Adipose tissue (tissue), 3 donors: Measurements from ENCODE around the gene GUCY1A1. TPM values are rescaled to one million over a fixed set of nuclear protein-coding genes. Genes with fewer than 3 reads are reported as not detected.

Experiments used
- H3K27ac ChIP-seq: one replicate; pipeline ENCODE4 v1.5.1; 2013; ENCODE audit warnings: low read depth, low read length
- WGBS, 3 donors: extraction: QIAGEN DNeasy Blood & Tissue Kit; methylation state at CpG; one replicate each; pipeline ENCODE4 v1.1.7; 2013; 5-methylcytosine and 5-hydroxymethylcytosine counted together
- polyA plus RNA-seq, 3 donors: library from polyadenylated mRNA; stranded (reverse); fragments of 200-250 nt; gene quantifications; one replicate each; pipeline ENCODE4 v1.2.3, GENCODE V29; 2013
- donor health status: healthy with polysubstance abuse.
- donor health status: Bipolar disorder and iron deficiency.
- donor health status: healthy.

Gene GUCY1A1
- polyA plus RNA-seq, 3 donors, result 4.1 to 6.1 (median 6.1) TPM

- H3K27ac ChIP-seq, result no peak overlapping the region
- 32 to 42% (median 40%) methylated on average over 1 of the region's 1 CpG for WGBS, 3 donors
These were observed 8.5 kb upstream of the GUCY1A1 start for GRCh38 chr4:155657985-155658680.

- WGBS, 3 donors, result 31 to 80% (median 72%) methylated on average over 1 of the region's 1 CpG
- no peak overlapping the region for H3K27ac ChIP-seq
These were observed 8.0 kb upstream of the GUCY1A1 start for GRCh38 chr4:155658681-155659064.

- H3K27ac ChIP-seq, result no peak overlapping the region
- 83 to 100% (median 91%) methylated on average over 1 of the region's 1 CpG for whole genome bisulfite sequencing, 3 donors
These were observed 7.5 kb upstream of the GUCY1A1 start for GRCh38 chr4:155659176-155659575.

GRCh38 chr4:155660436-155660835 is 6.2 kb upstream of the GUCY1A1 start:
- WGBS, 3 donors, result 78 to 91% (median 89%) methylated on average over 2 of the region's 2 CpGs

GRCh38 chr4:155665054-155665453 is 1.6 kb upstream of the GUCY1A1 start:
- WGBS, 3 donors, result 79 to 87% (median 81%) methylated on average over 2 of the region's 2 CpGs

More at GRCh38 chr4:155660436-155660835, 6.2 kb upstream of the GUCY1A1 start:
- H3K27ac ChIP-seq, result no peak overlapping the region

GRCh38 chr4:155667222-155667567 is 547 bp downstream of the GUCY1A1 start:
- WGBS, 3 donors, result 0 to 1% (median 1%) methylated on average over 23 to 27 of the region's 27 CpGs
- H3K27ac ChIP-seq, result peak overlapping the region; percentile 77

More at GRCh38 chr4:155665054-155665453, 1.6 kb upstream of the GUCY1A1 start:
- no peak overlapping the region for H3K27ac ChIP-seq

GRCh38 chr4:155667568-155668511 is 1.2 kb downstream of the GUCY1A1 start:
- peak overlapping the region; percentile 77 for H3K27ac ChIP-seq
- WGBS, 3 donors, result 1% methylated on average over 56 to 71 of the region's 71 CpGs

- WGBS, 3 donors, result 41 to 53% (median 43%) methylated on average over 9 of the region's 9 CpGs
- no peak overlapping the region for H3K27ac ChIP-seq
These were observed 2.1 kb downstream of the GUCY1A1 start for GRCh38 chr4:155668707-155669220.

- H3K27ac ChIP-seq, result no peak overlapping the region
- WGBS, 3 donors, result 68 to 93% (median 91%) methylated on average over 2 of the region's 2 CpGs
These were observed 5.7 kb downstream of the GUCY1A1 start for GRCh38 chr4:155672342-155672741.

GRCh38 chr4:155673453-155673979 is 6.9 kb downstream of the GUCY1A1 start:
- no peak overlapping the region for H3K27ac ChIP-seq
- 77 to 90% (median 90%) methylated on average over 3 of the region's 3 CpGs for WGBS, 3 donors

GRCh38 chr4:155674669-155675071 is 8.0 kb downstream of the GUCY1A1 start:
- no peak overlapping the region for H3K27ac ChIP-seq
- WGBS, 3 donors, result 87 to 91% (median 90%) methylated on average over 6 of the region's 6 CpGs

- H3K27ac ChIP-seq, result no peak overlapping the region
- WGBS, 3 donors, result 19 to 42% (median 26%) methylated on average over 2 of the region's 2 CpGs
These were observed 9.2 kb downstream of the GUCY1A1 start for GRCh38 chr4:155675709-155676429.

GRCh38 chr4:155676430-155676825 is 9.8 kb downstream of the GUCY1A1 start:
- H3K27ac ChIP-seq, result no peak overlapping the region
- 33 to 44% (median 37%) methylated on average over 4 of the region's 4 CpGs for WGBS, 3 donors

GRCh38 chr4:155678011-155678410 is 11.4 kb downstream of the GUCY1A1 start:
- WGBS, 3 donors, result 90 to 94% (median 94%) methylated on average over 2 of the region's 2 CpGs
- no peak overlapping the region for H3K27ac ChIP-seq

- WGBS, 3 donors, result 52 to 79% (median 54%) methylated on average over 5 of the region's 5 CpGs
- no peak overlapping the region for H3K27ac ChIP-seq
These were observed 12.7 kb downstream of the GUCY1A1 start for GRCh38 chr4:155679343-155679742.

- H3K27ac ChIP-seq, result no peak overlapping the region
- WGBS, 3 donors, result 42 to 77% (median 60%) methylated on average over 3 of the region's 3 CpGs
These were observed 15.2 kb downstream of the GUCY1A1 start for GRCh38 chr4:155681886-155682285.

- no peak overlapping the region for H3K27ac ChIP-seq
- WGBS, 3 donors, result 69 to 78% (median 70%) methylated on average over 2 of the region's 2 CpGs
These were observed 17.8 kb downstream of the GUCY1A1 start for GRCh38 chr4:155684423-155684822.

- 39 to 45% (median 40%) methylated on average over 1 of the region's 1 CpG for WGBS, 3 donors
- no peak overlapping the region for H3K27ac ChIP-seq
These were observed 18.4 kb downstream of the GUCY1A1 start for GRCh38 chr4:155684892-155685541.
